Stimulated activated CD4-positive, alpha-beta T cell treated with anti-CD3 and anti-CD28 coated beads, TNF-alpha, amount 100 ng/mL, for 4 hours (primary cell): ENCODE data around the gene IDI1.
"Not testable (repeated sequence)": the region's sequence is repeated elsewhere in the genome, so short reads cannot be mapped to it uniquely, and the experiment has no call there.

Source experiments
- DNase-seq, 3 experiments: peaks; one replicate each; pipeline ENCODE4 v3.0.0-alpha.2; 2020; ENCODE audit warnings: low read depth in 3 of 3

Gene IDI1

GRCh38 chr10:1034758-1035157 lies 14.2 kb downstream of the IDI1 start:
- no peak for DNase-seq

DNA sequence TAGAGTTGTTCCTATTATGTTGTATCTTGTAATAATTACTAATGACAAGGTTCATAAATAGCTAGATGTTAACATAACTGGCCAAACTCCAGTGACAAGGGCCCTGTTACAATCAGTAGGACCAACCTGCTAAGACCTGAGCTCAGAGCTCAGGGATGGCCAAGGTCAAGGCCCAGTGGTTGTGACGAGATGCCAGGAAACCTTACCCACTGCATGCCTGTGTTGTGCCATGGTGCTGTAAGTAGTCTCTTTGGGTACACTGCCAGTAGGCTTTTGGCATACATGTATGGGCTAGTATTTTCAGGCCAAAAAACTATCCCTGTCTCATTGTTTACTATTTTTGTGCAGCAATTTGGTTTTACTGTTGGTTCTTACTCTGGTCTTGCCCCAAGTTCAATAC lies 15.3 kb downstream of the IDI1 start:
- DNase-seq: no peak

DNA sequence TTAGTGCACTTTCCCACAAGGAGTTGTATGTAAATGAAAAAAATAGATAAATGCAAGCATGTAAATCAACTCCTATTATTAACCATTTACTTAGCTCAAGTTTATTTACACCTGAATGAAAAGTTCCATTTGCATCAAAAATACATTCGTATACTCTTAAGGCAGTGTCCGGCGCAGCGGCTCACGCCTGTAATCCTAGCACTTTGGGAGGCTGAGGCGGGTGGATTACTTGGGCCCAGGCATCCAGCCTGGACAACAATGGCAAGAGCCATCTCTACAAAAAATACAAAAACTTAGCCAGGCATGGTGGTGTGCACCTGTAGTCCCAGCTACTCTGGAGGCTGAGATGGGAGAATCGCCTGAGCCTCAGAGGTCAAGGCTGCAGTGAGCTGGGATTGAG lies 19.1 kb downstream of the IDI1 start:
- no peak for DNase-seq

DNA sequence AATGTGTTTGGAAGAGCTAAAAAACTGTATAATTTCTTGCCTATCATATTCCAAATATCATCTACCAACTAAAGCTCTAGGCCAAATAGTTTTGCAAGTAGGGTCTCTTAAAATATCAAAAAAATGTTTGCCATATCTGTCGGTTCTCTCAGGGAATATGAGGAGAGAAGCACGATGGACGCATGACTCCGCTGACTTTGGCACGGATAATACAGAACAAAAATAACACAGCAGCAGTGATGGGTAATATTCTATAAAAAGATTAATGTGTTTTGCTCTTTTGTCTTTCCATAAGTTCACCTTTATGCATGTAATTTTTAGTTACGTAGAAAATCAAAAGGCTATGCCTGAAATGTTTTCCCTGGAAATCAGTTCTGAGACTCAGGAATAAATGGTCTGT lies 22.3 kb downstream of the IDI1 start:
- no peak for DNase-seq

DNA sequence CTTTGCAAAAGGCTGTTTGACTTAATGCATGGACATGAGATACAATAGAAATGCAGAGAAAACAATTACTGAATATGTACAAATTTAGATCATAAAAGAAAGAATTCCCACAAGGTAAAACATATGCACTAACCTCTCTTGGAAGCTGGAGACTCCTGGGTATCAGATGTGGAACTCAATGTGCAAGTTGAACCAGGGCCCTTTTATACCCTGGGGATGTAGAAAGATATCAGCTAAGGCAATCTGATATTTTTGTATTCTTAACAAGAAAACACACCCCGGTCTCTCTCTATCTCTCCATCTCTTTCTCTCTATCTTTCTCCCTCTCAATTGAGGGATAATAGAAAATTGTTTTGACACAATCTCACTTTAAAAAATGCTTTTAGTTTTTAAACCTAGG lies 23.2 kb downstream of the IDI1 start, which contains the start of gene IDI2:
Gene IDI2, minus strand, starts transcription at position 177 of the 400 bp plus-strand sequence. CDS start 1,136 bp downstream, outside the sequence.
- no peak for DNase-seq

GRCh38 chr10:1024103-1024502 lies 24.8 kb downstream of the IDI1 start:
- DNase-seq: no peak

DNA sequence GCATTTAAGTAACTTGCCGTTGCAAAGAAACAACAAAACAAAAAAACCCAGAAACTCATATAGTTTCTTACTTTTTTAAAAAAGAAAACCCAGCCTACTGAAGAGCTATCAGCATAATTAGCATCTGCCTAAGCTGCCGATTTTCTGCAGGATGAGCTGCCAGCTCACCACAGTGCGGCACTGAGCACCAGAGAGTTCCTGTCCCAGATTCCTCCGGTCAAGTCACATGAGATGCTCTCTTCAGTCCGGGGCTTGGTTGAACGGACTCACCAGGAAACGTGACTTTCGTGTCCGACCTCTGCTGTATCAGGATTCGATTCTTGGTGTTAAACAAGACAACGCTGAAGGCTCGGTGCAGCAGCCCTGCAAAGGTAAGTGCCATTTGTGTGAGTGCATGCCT lies 26.5 kb downstream of the IDI1 start:
- DNase-seq: no peak

DNA sequence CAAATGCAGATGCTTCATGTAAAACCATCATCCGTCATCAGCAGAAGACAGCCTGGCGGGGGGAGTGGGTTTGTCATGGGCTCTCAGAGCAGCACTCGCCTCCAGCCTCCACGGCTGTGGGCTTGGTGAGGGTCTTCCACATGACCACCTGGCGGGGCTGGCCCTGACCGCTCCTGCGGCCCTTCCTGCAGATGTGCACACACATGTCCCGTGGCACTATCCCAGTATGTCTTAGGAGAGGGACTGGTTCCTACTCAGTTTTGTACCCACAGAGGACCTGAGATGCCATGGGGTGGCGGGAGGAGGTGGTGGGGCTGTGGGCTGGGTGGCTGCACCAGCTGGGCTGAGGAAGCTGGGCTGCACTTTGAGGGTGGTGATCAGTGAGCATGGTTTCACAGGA lies 28.0 kb downstream of the IDI1 start:
- no peak for DNase-seq

- DNase-seq: no peak
Measured at GRCh38 chr10:1020460-1020859, 28.5 kb downstream of the IDI1 start.

- DNase-seq: no peak
Measured at GRCh38 chr10:1019362-1019761, 29.6 kb downstream of the IDI1 start.

- no peak for DNase-seq
Measured at GRCh38 chr10:1015688-1016087, 33.2 kb downstream of the IDI1 start.

GRCh38 chr10:1011696-1012095 lies 37.2 kb downstream of the IDI1 start:
- DNase-seq: no peak

GRCh38 chr10:1010703-1011102 lies 38.2 kb downstream of the IDI1 start:
- DNase-seq: no peak

DNA sequence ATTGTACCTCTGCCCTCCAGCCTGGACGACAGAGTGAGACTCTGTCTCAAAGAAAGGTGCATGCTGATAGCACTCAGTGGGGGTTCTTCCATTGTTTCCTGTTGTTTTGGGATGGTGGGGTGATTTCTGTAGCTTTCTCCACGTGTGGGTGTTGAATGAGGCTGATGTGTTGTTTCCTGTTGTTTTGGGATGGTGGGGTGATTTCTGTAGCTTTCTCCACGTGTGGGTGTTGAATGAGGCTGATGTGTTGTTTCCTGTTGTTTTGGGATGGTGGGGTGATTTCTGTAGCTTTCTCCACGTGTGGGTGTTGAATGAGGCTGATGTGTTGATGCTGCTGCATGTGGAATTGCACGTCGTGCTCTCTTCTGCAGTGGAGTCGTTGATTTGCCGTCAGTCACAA lies 39.0 kb downstream of the IDI1 start:
- DNase-seq: not testable (repeated sequence)

DNA sequence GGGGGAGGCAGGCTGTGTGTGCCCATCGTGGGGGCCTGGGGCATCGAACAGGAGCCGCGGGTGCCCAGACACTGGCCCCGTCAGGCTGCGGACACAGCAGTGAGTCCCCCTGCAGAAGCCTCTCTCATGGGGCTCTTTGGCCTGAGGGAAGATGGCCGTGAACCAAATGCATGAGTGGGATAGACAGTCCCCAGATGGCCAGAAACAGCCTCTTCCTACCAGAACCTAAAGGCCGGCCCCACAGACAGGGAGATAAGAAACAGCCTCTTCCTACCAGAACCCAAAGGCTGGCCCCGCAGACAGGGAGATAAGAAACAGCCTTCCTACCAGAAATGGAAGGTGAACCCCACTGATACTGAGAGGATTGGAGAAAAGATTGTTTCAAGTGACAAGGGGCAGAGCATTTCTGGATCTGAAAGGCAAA lies 39.8 kb downstream of the IDI1 start:
- DNase-seq: no peak

GRCh38 chr10:1007583-1007982 lies 41.3 kb downstream of the IDI1 start:
- DNase-seq: no peak

DNA sequence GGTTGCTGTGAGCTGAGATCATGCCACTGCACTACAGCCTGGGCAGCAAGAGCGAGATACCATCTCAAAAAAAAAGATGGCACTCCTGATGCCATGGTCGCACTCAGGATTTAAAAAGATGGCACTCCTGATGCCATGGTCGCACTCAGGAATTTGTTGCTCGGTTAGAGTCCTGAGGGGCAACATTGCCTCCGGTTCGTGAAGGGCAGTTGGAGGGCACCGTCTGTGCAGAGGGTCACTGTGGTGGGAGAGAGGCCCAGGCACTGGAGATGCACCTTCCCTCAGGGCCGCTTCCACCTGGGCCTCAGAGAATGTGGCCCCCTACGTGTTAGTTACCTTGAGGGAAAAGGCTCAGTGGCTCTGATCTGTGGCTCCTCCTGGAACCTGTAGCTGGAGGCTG lies 42.3 kb downstream of the IDI1 start:
- no peak for DNase-seq

DNA sequence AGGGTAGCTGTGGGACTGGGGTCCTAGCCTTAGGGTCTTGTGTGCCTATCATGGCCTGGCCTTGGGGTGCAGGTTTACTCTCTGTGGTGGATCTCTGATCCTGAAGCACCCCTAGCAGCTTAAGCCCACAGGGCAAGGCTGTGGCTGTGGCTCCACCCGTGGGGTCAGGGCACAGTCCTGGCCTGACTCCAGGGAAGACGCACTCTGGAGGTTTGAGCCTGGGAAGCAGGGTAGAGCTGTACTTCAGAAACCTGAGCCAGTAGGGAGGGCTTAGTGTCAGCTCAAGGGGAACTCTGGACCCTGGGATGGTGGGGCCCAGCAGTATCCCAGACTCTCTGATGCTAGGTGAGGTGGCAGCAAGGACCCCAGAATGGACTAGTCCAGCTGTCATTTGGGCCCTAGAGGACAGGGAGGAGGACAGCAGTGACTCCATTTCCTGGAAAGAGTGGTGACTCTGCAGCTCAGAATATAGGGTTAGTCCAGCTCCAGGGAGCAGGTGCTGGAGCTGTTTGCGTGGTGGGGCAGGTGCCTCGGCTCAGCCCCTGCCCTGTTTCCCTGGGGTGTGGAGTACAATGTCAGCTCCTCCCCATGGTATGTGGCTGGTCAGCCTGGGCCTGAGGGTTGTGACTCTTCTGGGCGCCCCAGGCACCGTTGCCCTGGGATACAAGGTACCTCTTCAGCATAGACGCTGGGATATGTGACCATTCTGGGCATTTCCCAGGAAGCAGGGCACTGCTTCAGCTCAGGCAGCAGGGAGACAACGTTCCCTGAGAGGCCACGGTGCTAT lies 44.8 kb downstream of the IDI1 start:
- no peak for DNase-seq

DNA sequence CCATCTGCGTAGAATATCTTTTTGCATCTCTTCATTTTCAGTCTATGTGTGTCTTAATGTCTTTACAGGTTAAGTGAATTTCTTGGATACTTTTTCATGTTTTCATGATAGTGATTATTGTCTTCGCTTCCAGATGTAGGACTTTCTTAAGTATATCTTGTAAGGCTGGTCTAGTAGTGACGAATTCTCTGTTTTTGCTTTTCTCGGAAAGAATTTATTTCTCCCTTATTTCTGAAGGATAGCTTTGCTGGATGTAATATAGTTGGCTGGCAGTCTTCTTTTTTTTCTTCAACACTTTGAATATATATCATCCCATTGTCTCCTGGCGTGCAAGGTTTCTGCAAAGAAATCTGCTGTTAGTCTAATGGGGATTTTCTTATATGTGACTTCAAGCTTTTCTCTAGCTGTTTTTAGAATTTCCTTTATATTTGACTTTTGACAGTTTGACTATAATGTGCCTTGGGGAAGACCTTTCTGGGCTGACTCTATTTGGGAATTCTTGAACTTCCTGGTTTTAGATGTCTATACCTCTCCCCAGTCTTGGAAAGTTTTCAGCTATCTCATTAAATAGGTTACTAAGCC lies 46.4 kb downstream of the IDI1 start:
- no peak for DNase-seq

DNA sequence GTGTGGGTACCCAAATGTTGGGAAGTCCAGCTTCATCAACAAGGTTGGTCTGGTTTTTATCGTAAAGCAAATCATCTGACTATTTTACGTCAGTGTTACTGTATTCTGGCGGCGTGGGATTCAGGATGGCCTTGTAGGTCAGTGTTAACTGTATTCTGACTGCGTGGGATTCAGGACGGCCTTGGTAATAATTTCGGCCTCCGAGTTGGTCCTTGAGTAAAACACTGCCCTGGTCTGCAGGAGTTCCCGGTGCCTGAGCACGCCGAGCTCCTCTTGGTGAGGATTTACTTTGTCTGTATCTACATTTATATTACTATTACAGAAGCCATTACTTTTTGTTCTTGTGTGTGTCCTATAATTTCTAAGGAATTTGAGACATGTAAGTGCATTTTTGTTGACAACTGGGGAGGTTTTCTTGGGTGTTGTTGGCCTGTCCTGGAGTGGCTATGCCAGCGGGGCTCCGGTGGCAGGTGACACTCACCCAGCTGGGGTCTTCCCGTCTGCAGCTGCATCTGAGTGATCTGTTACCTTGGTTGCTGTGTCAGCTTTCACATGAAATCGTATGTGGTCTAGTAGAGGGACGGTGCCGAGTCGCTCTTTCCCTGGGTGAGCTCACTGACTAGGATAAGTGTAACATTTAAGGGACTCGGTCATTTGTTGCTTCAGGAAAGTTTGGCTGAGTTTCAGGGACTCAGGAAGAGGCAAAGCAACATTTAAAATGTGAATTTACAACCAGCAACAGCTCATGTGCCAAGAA lies 51.5 kb downstream of the IDI1 start:
- no peak for DNase-seq

DNA sequence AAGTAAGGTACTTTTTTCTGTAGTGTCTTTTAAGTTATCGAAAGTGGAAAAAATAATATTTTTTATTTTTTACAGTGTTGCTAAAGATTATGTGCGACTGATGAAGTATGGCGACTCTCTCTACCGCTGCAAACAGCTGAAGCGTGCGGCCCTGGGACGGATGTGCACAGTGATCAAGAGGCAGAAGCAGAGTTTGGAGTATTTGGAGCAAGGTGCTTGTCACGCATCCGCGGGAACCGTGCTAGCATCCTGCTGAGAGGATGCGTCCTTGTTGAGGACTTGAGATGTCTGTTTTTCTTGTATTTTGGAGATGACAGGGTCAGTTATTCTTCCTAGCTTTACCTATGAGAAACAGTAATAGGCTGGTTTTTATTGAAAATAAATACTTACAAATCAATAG lies 52.9 kb downstream of the IDI1 start:
- no peak for DNase-seq

DNA sequence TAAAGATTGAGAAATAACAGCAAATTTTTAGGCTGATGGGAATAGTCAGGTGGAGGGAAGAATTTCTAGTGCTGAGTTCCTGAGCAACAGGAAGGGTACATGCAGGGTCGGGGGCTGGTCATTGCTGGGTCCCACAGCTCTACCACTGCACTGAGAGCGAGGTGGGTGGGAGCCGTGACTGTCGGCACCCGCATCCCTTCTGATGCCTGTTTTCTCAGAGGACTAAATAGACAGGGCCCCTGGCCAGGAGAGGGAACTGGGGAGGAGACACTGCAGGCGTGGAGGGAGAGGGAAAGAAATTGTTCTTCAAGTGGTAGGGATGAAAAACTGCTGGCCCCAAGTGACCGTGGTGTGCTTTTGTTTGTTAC lies 53.4 kb downstream of the IDI1 start:
- DNase-seq: no peak
